Liver (tissue), 9 donors: ENCODE results near the gene TRMT61A. TPM values are rescaled to one million over a fixed set of nuclear protein-coding genes. Genes with fewer than 3 reads are reported as not detected.

Experiments
- DNase-seq: peaks from one replicate; pipeline ENCODE4 v3.0.0-alpha.2; 2017; ENCODE audit warnings: low spot score
- H3K27ac ChIP-seq, 2 donors: one replicate each; pipeline ENCODE4 v1.7.0; 2013; ENCODE audit warnings: inconsistent platforms in 2 of 2, low read length in 2 of 2, control low read depth in 1 of 2, low read depth in 1 of 2, mild to moderate bottlenecking in 1 of 2
- H3K27me3 ChIP-seq, 4 donors: one replicate each; pipeline versions ENCODE4 v1.6.1 to v1.7.0; 2013; ENCODE audit warnings: low read length in 3 of 4, inconsistent platforms in 1 of 4, mild to moderate bottlenecking in 1 of 4, moderate library complexity in 1 of 4; ENCODE audit not compliant: control insufficient read depth in 4 of 4, insufficient read depth in 4 of 4
- H3K36me3 ChIP-seq, 4 donors: one replicate each; pipeline versions ENCODE4 v1.6.1 to v1.7.0; 2013; ENCODE audit warnings: low read length in 3 of 4, mild to moderate bottlenecking in 3 of 4, low read depth in 1 of 4, moderate library complexity in 1 of 4; ENCODE audit not compliant: control insufficient read depth in 4 of 4, insufficient read depth in 3 of 4
- H3K4me1 ChIP-seq, 4 donors: one replicate each; pipeline versions ENCODE4 v1.6.1 to v1.7.0; 2013; ENCODE audit warnings: low read length in 3 of 4, mild to moderate bottlenecking in 3 of 4, moderate library complexity in 1 of 4; ENCODE audit not compliant: control insufficient read depth in 4 of 4, insufficient read depth in 4 of 4
- H3K4me3 ChIP-seq, 3 donors: one replicate each; pipeline versions ENCODE4 v1.6.1 to v1.7.0; 2013; ENCODE audit warnings: low read length in 3 of 3, control low read depth in 1 of 3, low read depth in 1 of 3, mild to moderate bottlenecking in 1 of 3
- H3K9ac ChIP-seq, 2 donors: one replicate each; pipeline ENCODE4 v1.7.0; 2013; ENCODE audit warnings: low read length in 2 of 2, mild to moderate bottlenecking in 2 of 2, moderate library complexity in 2 of 2, control low read depth in 1 of 2, low read depth in 1 of 2
- H3K9me3 ChIP-seq, 4 donors: one replicate each; pipeline versions ENCODE4 v1.6.1 to v1.7.0; 2013; ENCODE audit warnings: low read length in 3 of 4; ENCODE audit not compliant: control insufficient read depth in 4 of 4
- ATF3 ChIP-seq: IDR thresholded peaks from 2 replicates; pipeline ENCODE4 v1.6.1; 2016; ENCODE audit warnings: antibody characterized with exemption
- CTCF ChIP-seq: fragments of 150-350 bp; IDR thresholded peaks from 2 replicates; pipeline ENCODE4 v1.5.1; 2017; ENCODE audit warnings: improper control_type of control experiment, low read depth, low read length; ENCODE audit not compliant: missing input control
- EGR1 ChIP-seq, 2 donors: IDR thresholded peaks; 2 replicates each; pipeline ENCODE4 v1.6.1; 2016 to 2018; ENCODE audit warnings: antibody characterized with exemption in 2 of 2, low read depth in 2 of 2
- FOXA1 ChIP-seq: IDR thresholded peaks from 2 replicates; pipeline ENCODE4 v1.6.1; 2016; ENCODE audit warnings: antibody characterized with exemption
- FOXA2 ChIP-seq: IDR thresholded peaks from 2 replicates; pipeline ENCODE4 v1.6.1; 2016; ENCODE audit warnings: antibody characterized with exemption
- GABPA ChIP-seq, 2 donors: IDR thresholded peaks in 1 of 2; conservative IDR thresholded peaks in 1 of 2; 2 replicates each; pipeline ENCODE4 v1.6.1; 2016; ENCODE audit warnings: antibody characterized with exemption in 2 of 2, mild to moderate bottlenecking in 1 of 2, moderate library complexity in 1 of 2
- HNF4A ChIP-seq, 2 donors: conservative IDR thresholded peaks; 2 replicates each; pipeline ENCODE4 v1.6.1; 2016; ENCODE audit warnings: antibody characterized with exemption in 2 of 2, mild to moderate bottlenecking in 2 of 2
- HNF4G ChIP-seq: IDR thresholded peaks from 2 replicates; pipeline ENCODE4 v1.6.1; 2016; ENCODE audit warnings: antibody characterized with exemption
- JUND ChIP-seq, 2 donors: IDR thresholded peaks; 2 replicates each; pipeline ENCODE4 v1.6.1; 2016; ENCODE audit warnings: antibody characterized with exemption in 2 of 2
- MAX ChIP-seq: IDR thresholded peaks from 2 replicates; pipeline ENCODE4 v1.6.1; 2016; ENCODE audit warnings: antibody characterized with exemption
- NR2F2 ChIP-seq: IDR thresholded peaks from 2 replicates; pipeline ENCODE4 v1.6.1; 2016; ENCODE audit warnings: antibody characterized with exemption
- RAD21 ChIP-seq, 2 donors: IDR thresholded peaks; 2 replicates each; pipeline ENCODE4 v1.6.1; 2016; ENCODE audit warnings: antibody characterized with exemption in 2 of 2, mild to moderate bottlenecking in 2 of 2
- RXRA ChIP-seq, 2 donors: IDR thresholded peaks; 2 replicates each; pipeline ENCODE4 v1.6.1; 2017 to 2018; ENCODE audit warnings: antibody characterized with exemption in 2 of 2, mild to moderate bottlenecking in 1 of 2
- SP1 ChIP-seq: IDR thresholded peaks from 2 replicates; pipeline ENCODE4 v1.6.1; 2018; ENCODE audit warnings: antibody characterized with exemption, mild to moderate bottlenecking
- TAF1 ChIP-seq: conservative IDR thresholded peaks from 2 replicates; pipeline ENCODE4 v1.6.1; 2016; ENCODE audit warnings: antibody characterized with exemption, mild to moderate bottlenecking
- YY1 ChIP-seq: IDR thresholded peaks from 2 replicates; pipeline ENCODE4 v1.6.1; 2016; ENCODE audit warnings: antibody characterized with exemption, mild to moderate bottlenecking
- WGBS: extraction: QIAGEN DNeasy Blood & Tissue Kit; methylation state at CpG from one replicate; pipeline ENCODE4 v1.1.7; 2013; 5-methylcytosine and 5-hydroxymethylcytosine counted together
- polyA plus RNA-seq, 2 donors: library from polyadenylated mRNA; stranded (reverse) in 1 of 2; unstranded in 1 of 2; fragments of 200-250 nt in 1 of 2; fragments of >200 nt in 1 of 2; fragmentation: Nextera tagmentation in 1 of 2; extraction: Ambion mirVana in 1 of 2; gene quantifications; one replicate each; pipeline versions ENCODE4 v1.2.1 to v1.2.3, GENCODE V29; 2013 to 2015
- total RNA-seq, 2 donors: library from RNA; depleted of rRNA; stranded (reverse); fragments of >200 nt; gene quantifications; one replicate each; pipeline ENCODE4 v1.2.3, GENCODE V29; 2014
- TF ChIP-seq, protein P1 (sequence below): IDR thresholded peaks from 2 replicates; pipeline ENCODE4 v1.6.1; 2016; ENCODE audit warnings: antibody characterized with exemption, mild to moderate bottlenecking
- donor health status: healthy.
- donor health status: healthy.
- donor health status: healthy.
- donor health status: healthy.
- donor health status: healthy.

The TRMT61A gene
- total and polyA plus RNA-seq, 4 donors, result 4.1 to 8.0 (median 6.5) TPM

DNA sequence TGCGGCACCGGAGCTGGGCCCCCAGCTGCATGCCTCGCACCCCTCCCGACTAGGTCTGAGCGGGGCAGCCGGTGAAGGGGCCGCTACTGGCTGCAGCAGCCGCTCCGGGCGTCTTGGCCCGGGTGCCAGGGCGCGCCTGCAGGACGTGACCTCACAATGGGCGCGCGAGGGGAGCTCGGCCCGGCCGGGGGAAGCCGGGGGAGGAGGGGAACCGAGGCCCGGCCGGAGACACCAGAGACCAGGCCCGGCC lies 33.1 kb downstream of the TRMT61A start:
- Histone ChIP-seq H3K27ac (peak overlapping the region; percentile 88 to 94), H3K36me3 (peaks cover 1 to 17% (median 6%) of the 10 kb centered on the region in 4 donors), H3K9me3 (no peaks in the 10 kb centered on the region), H3K9ac (peak overlapping the region; percentile 7 to 22), H3K4me3 (peak overlapping the region; percentile 82 to 98 (median 98)), H3K4me1 (peaks cover 2 to 56% (median 39%) of the 10 kb centered on the region in 4 donors), H3K27me3 (no peaks in the 10 kb centered on the region)
- TF ChIP-seq YY1 (no peak), NR2F2 (no peak), HNF4G (no peak), HNF4A (conservative IDR thresholded peaks at IDR 0.05) (no peak), GABPA (IDR thresholded peaks at IDR 0.05 in 1 of 2, conservative IDR thresholded peaks at IDR 0.05 in 1 of 2) (no peak), EGR1 (IDR thresholded peaks at IDR 0.05; ENCODE audit: low read depth in 2 of 2) (no peak)
- TF ChIP-seq, protein P1, sequence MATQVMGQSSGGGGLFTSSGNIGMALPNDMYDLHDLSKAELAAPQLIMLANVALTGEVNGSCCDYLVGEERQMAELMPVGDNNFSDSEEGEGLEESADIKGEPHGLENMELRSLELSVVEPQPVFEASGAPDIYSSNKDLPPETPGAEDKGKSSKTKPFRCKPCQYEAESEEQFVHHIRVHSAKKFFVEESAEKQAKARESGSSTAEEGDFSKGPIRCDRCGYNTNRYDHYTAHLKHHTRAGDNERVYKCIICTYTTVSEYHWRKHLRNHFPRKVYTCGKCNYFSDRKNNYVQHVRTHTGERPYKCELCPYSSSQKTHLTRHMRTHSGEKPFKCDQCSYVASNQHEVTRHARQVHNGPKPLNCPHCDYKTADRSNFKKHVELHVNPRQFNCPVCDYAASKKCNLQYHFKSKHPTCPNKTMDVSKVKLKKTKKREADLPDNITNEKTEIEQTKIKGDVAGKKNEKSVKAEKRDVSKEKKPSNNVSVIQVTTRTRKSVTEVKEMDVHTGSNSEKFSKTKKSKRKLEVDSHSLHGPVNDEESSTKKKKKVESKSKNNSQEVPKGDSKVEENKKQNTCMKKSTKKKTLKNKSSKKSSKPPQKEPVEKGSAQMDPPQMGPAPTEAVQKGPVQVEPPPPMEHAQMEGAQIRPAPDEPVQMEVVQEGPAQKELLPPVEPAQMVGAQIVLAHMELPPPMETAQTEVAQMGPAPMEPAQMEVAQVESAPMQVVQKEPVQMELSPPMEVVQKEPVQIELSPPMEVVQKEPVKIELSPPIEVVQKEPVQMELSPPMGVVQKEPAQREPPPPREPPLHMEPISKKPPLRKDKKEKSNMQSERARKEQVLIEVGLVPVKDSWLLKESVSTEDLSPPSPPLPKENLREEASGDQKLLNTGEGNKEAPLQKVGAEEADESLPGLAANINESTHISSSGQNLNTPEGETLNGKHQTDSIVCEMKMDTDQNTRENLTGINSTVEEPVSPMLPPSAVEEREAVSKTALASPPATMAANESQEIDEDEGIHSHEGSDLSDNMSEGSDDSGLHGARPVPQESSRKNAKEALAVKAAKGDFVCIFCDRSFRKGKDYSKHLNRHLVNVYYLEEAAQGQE, result no peak
- under 1% methylated on average over 25 of the region's 25 CpGs for WGBS
- DNase-seq, result no peak

- TF ChIP-seq TAF1 (no peak), HNF4A (conservative IDR thresholded peaks at IDR 0.05) (no peak), GABPA (IDR thresholded peaks at IDR 0.05 in 1 of 2, conservative IDR thresholded peaks at IDR 0.05 in 1 of 2) (peak in 1 of 2 donors; percentile 53)
- Histone ChIP-seq H3K4me1 (peaks cover 2 to 53% (median 39%) of the 10 kb centered on the region in 4 donors), H3K27ac (peak within 1 kb of the TSS; percentile 88 to 94), H3K9ac (peak within 1 kb of the TSS; percentile 23 to 73), H3K4me3 (peak within 1 kb of the TSS; percentile 82 to 98 (median 98)), H3K9me3 (no peaks in the 10 kb centered on the region), H3K36me3 (peaks cover 2 to 17% (median 6%) of the 10 kb centered on the region in 4 donors), H3K27me3 (no peaks in the 10 kb centered on the region)
- under 1% methylated on average over 109 of the region's 109 CpGs for WGBS
- DNase-seq, result peak; percentile 87
Measured at GRCh38 chr14:103562429-103563225, 33.6 kb downstream of the TRMT61A start, which contains the start of the genes BAG5 and COA8. TSS of gene BAG5 (minus strand) at chr14:103562657. CDS start at chr14:103561164, 1,493 bp downstream. TSS of gene COA8 (plus strand) at chr14:103562960. CDS start at chr14:103563002, 42 bp downstream.

DNA sequence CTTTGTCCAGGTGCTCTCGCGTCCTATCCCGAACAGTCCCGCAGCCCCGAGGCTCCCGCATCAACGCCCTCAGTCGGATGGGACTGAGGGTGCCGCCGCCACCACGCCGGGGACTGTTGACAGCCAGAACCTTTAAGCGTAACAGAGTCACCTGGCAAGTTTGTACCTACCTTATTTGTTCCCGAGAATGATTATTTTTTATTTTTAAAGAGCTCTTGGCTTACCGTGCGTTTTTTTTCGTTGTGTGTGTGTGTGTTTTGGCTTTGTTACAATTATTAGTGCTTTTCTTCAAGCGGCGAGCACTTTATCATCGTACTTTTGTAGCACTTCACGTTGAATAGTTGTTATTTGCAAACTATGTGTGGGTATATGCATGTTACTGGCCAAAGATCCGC lies 34.2 kb downstream of the TRMT61A start:
- no peaks in the 10 kb centered on the region for H3K27me3 ChIP-seq
- DNase-seq, result no peak
- no peaks in the 10 kb centered on the region for H3K9me3 ChIP-seq
- peak overlapping the region; percentile 82 to 98 (median 98) for H3K4me3 ChIP-seq
- H3K9ac ChIP-seq, result peak overlapping the region; percentile 23 to 73
- peaks cover 3 to 14% (median 6%) of the 10 kb centered on the region in 4 donors for H3K36me3 ChIP-seq
- peak overlapping the region; percentile 88 to 94 for H3K27ac ChIP-seq
- peaks cover 2 to 49% (median 39%) of the 10 kb centered on the region in 4 donors for H3K4me1 ChIP-seq
- WGBS, result under 1% methylated on average over 22 of the region's 22 CpGs
- no peak for TF ChIP-seq TAF1
- TF ChIP-seq ATF3, result no peak
- TF ChIP-seq FOXA1, result no peak
- no peak for TF ChIP-seq YY1
- TF ChIP-seq SP1, result no peak
- TF ChIP-seq JUND (IDR thresholded peaks at IDR 0.05), result no peak
- no peak for TF ChIP-seq HNF4G
- TF ChIP-seq GABPA (IDR thresholded peaks at IDR 0.05 in 1 of 2, conservative IDR thresholded peaks at IDR 0.05 in 1 of 2), result no peak
- no peak for TF ChIP-seq HNF4A (conservative IDR thresholded peaks at IDR 0.05)
- TF ChIP-seq, protein P1, result no peak
- no peak for TF ChIP-seq MAX
- TF ChIP-seq EGR1 (IDR thresholded peaks at IDR 0.05; ENCODE audit: low read depth in 2 of 2), result no peak
- no peak for TF ChIP-seq RXRA (IDR thresholded peaks at IDR 0.05)
- TF ChIP-seq FOXA2, result no peak
- no peak for TF ChIP-seq RAD21 (IDR thresholded peaks at IDR 0.05)
- TF ChIP-seq NR2F2, result no peak
- no peak for TF ChIP-seq CTCF
